ENCODE results near the gene RPUSD4. TPM values are rescaled to one million over a fixed set of nuclear protein-coding genes. Genes with fewer than 3 reads are reported as not detected.
A peak's percentile ranks its signal among the peaks of the same experiment; 100 is the strongest.

The RPUSD4 gene
- total RNA-seq, 1 donor from 2014 or later, result 40.0 TPM

GRCh38 chr11:126163779-126164178 is 47.7 kb downstream of the RPUSD4 start:
- intact Hi-C loops (cut with DNase I), result no loop called here
- DNase-seq (ENCODE audit: missing footprints) (no peak), ATAC-seq (no peak)

- no peak for DNase-seq (ENCODE audit: missing footprints)
- intact Hi-C loops (cut with DNase I), result no loop called here
- no peak for ATAC-seq
These were observed 48.3 kb downstream of the RPUSD4 start for GRCh38 chr11:126163074-126163700.

GRCh38 chr11:126162306-126163030 is 49.0 kb downstream of the RPUSD4 start:
- intact Hi-C loops (cut with DNase I), result no loop called here
- DNase-seq (ENCODE audit: missing footprints), result no peak
- no peak for ATAC-seq

GRCh38 chr11:126161023-126161391 is 50.4 kb downstream of the RPUSD4 start:
- intact Hi-C loops (cut with DNase I), result no loop called here
- no peak for DNase-seq (ENCODE audit: missing footprints)
- ATAC-seq, result no peak

GRCh38 chr11:126160345-126161022 is 51.0 kb downstream of the RPUSD4 start:
- ATAC-seq (no peak), DNase-seq (ENCODE audit: missing footprints) (no peak)
- intact Hi-C loops (cut with DNase I), result no loop called here

GRCh38 chr11:126159719-126160344 is 51.6 kb downstream of the RPUSD4 start:
- intact Hi-C loops (cut with DNase I), result no loop called here
- DNase-seq (ENCODE audit: missing footprints), result no peak
- no peak for ATAC-seq

- ATAC-seq (peak; percentile 3), DNase-seq (ENCODE audit: missing footprints) (no peak)
- intact Hi-C loops (cut with DNase I), result no loop called here
These were observed 53.2 kb downstream of the RPUSD4 start for GRCh38 chr11:126158054-126158791.

GRCh38 chr11:126157326-126158030 is 54.0 kb downstream of the RPUSD4 start:
- ATAC-seq (peak; percentile 29), DNase-seq (ENCODE audit: missing footprints) (no peak)
- intact Hi-C loops (cut with DNase I), result no loop called here

GRCh38 chr11:126156814-126157213 is 54.6 kb downstream of the RPUSD4 start:
- ATAC-seq (no peak), DNase-seq (ENCODE audit: missing footprints) (no peak)
- intact Hi-C loops (cut with DNase I), result no loop called here

- ATAC-seq (no peak), DNase-seq (ENCODE audit: missing footprints) (no peak)
- intact Hi-C loops (cut with DNase I), result no loop called here
These were observed 55.9 kb downstream of the RPUSD4 start for GRCh38 chr11:126155402-126156187.

- DNase-seq (ENCODE audit: missing footprints), result no peak
- intact Hi-C loops (cut with DNase I), result no loop called here
- no peak for ATAC-seq
These were observed 56.8 kb downstream of the RPUSD4 start for GRCh38 chr11:126154691-126155090.

- intact Hi-C loops (cut with DNase I), result no loop called here
- DNase-seq (ENCODE audit: missing footprints), result no peak
- no peak for ATAC-seq
These were observed 57.5 kb downstream of the RPUSD4 start for GRCh38 chr11:126153972-126154371.

GRCh38 chr11:126153006-126153405 is 58.4 kb downstream of the RPUSD4 start:
- intact Hi-C loops (cut with DNase I), result no loop called here
- no peak for ATAC-seq
- no peak for DNase-seq (ENCODE audit: missing footprints)

- intact Hi-C loops (cut with DNase I), result no loop called here
These were observed 58.9 kb downstream of the RPUSD4 start for GRCh38 chr11:126152586-126152985.

GRCh38 chr11:126152152-126152551 is 59.3 kb downstream of the RPUSD4 start:
- intact Hi-C loops (cut with DNase I), result no loop called here
- DNase-seq (ENCODE audit: missing footprints) (no peak), ATAC-seq (no peak)

More at GRCh38 chr11:126152586-126152985, 58.9 kb downstream of the RPUSD4 start:
- ATAC-seq (no peak), DNase-seq (ENCODE audit: missing footprints) (no peak)

Data from Right ventricle myocardium inferior (tissue), 1 donor.